ENCODE measurements around the gene DPYSL3. TPM values are rescaled to one million over a fixed set of nuclear protein-coding genes. Genes with fewer than 3 reads are reported as not detected.

The DPYSL3 gene
- total and polyA plus RNA-seq, 7 experiments from 2014 or later = 0.08 to 1.2 (median 0.11) TPM; not detected in 4

DNA sequence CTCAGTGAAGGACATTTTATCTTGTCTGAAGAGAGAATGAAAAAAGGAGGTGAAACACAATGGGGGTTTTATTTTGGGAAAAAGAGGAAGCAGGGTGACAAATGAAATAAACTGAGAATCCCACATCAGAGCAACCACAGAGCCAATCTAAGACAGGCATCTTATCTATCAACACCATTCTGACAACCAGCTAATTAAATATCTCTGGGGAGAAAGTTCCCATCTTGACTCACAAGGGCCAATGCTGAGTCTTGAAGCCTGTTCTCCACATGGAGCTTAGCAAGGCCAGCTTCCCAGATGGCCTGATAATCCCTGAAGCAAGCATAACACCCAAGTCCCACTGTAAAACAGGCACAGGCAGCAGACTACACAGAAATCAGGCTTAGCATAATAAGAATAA is 30.4 kb downstream of the DPYSL3 start:
- no peaks in the 10 kb centered on the region for H3K27me3 ChIP-seq (ENCODE audit: control insufficient read depth in 2 of 2, insufficient read depth in 2 of 2, low read length in 2 of 2)
- CTCF ChIA-PET = no interaction called here

DNA sequence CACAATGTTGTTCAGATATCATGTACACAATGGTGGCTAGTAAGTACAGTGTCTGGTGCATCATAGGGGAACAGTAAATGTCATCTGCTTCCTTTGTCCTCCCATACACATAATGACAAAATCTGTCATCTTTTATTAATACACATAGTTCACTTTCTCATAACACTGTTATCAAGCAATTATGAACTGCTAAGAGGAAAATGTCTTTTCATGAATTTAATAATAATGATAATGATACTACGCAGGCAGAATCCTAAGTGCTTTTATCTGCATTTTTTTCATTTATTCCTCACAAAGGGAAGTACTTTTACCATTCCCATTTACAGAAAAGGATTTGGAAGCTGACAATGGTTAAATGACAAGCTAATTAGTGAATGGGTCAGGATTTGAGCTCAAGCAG is 35.7 kb downstream of the DPYSL3 start:
- no peaks in the 10 kb centered on the region for H3K4me1 Mint-ChIP-seq
- DNase-seq (no peak), ATAC-seq (no peak)
- H3K27me3 Mint-ChIP-seq = peaks cover 2 to 22% (median 14%) of the 10 kb centered on the region in 5 donors
- Histone ChIP-seq H3K9me3 (ENCODE audit: control insufficient read depth in 2 of 3, low read length in 3 of 3) (no peaks in the 10 kb centered on the region), H3K4me1 (ENCODE audit: control insufficient read depth in 2 of 2, insufficient read depth in 2 of 2, low read length in 2 of 2) (no peaks in the 10 kb centered on the region), H3K36me3 (ENCODE audit: control insufficient read depth in 2 of 3, insufficient read depth in 3 of 3, low read length in 3 of 3) (no peaks in the 10 kb centered on the region), H3K27ac (ENCODE audit: low read depth, low read length) (no peak overlapping the region), H3K27me3 (ENCODE audit: control insufficient read depth in 2 of 2, insufficient read depth in 2 of 2, low read length in 2 of 2) (no peaks in the 10 kb centered on the region), H3K4me3 (ENCODE audit: low read length) (no peak overlapping the region)
- CTCF ChIA-PET = no interaction called here
- H3K36me3 Mint-ChIP-seq = no peaks in the 10 kb centered on the region
- intact Hi-C loops (cut with micrococcal nuclease) = no loop called here
- H3K4me3 Mint-ChIP-seq = no peak overlapping the region
- H3K9me3 Mint-ChIP-seq = peaks cover 0 to 7% (median 2%) of the 10 kb centered on the region in 11 donors
- POLR2A ChIA-PET = no interaction called here
- no peak overlapping the region for H3K27ac Mint-ChIP-seq

More for the DNA sequence above, 30.4 kb downstream of the DPYSL3 start:
- Histone ChIP-seq H3K36me3 (ENCODE audit: control insufficient read depth in 2 of 3, insufficient read depth in 3 of 3, low read length in 3 of 3) (no peaks in the 10 kb centered on the region), H3K27ac (ENCODE audit: low read depth, low read length) (no peak overlapping the region), H3K4me1 (ENCODE audit: control insufficient read depth in 2 of 2, insufficient read depth in 2 of 2, low read length in 2 of 2) (no peaks in the 10 kb centered on the region), H3K4me3 (ENCODE audit: low read length) (no peak overlapping the region), H3K9me3 (ENCODE audit: control insufficient read depth in 2 of 3, low read length in 3 of 3) (no peaks in the 10 kb centered on the region)
- POLR2A ChIA-PET = no interaction called here
- Mint-ChIP-seq H3K27ac (no peak overlapping the region), H3K9me3 (peaks cover 0 to 6% (median 1%) of the 10 kb centered on the region in 11 donors), H3K27me3 (peaks cover 6 to 21% (median 11%) of the 10 kb centered on the region in 5 donors), H3K36me3 (no peaks in the 10 kb centered on the region), H3K4me1 (peaks cover 0 to 5% (median 0%) of the 10 kb centered on the region in 7 donors), H3K4me3 (no peak overlapping the region)
- DNase-seq (no peak), ATAC-seq (no peak)
- intact Hi-C loops (cut with micrococcal nuclease) = no loop called here

DNA sequence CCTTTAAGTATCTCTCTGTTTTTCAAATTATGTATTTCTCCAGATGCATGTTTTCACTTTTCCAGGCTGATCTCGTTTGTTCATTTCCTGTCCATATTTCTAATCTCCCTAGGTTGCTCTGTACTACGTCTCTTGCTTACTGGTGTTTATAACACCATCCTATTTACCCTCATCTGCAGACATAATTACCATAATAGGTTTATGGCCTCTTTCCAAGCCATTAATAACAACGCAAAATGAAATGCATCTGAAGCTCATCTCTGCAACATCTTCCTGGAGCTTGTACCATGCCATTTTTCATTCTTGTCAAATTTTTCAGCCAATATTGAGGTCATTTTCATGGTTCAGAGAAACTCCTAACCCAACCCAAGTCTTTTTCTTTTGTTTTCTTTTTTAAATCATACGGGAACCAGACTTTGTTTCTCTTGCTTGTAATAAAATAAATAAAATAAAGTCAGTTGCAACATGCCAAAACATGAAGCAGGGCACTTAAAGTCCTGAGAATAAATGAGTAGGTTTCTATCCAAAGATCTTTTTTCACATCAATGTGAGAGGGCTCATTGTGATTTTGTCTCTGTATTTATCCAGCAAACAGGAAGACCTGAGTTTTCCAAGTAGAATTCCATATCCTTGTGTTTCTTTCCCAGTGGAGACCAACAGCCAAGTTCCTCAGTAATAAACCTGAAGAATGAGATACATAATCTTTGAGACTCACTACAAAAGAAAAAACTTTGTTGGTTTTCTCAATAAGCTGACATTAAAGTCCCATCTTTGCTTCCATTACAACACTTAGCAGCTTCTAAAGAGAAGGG is 37.0 kb downstream of the DPYSL3 start:
- CTCF ChIA-PET = no interaction called here
- ATAC-seq = no peak

GRCh38 chr5:147467973-147468508 is 41.8 kb downstream of the DPYSL3 start:
- Mint-ChIP-seq H3K27ac (no peak overlapping the region), H3K4me3 (no peak overlapping the region), H3K36me3 (peaks cover 0 to 4% (median 0%) of the 10 kb centered on the region in 5 donors), H3K4me1 (no peaks in the 10 kb centered on the region), H3K9me3 (peaks cover 0 to 8% (median 0%) of the 10 kb centered on the region in 11 donors), H3K27me3 (peaks cover 0 to 15% (median 13%) of the 10 kb centered on the region in 5 donors)
- Histone ChIP-seq H3K4me3 (ENCODE audit: low read length) (no peak overlapping the region), H3K36me3 (ENCODE audit: control insufficient read depth in 2 of 3, insufficient read depth in 3 of 3, low read length in 3 of 3) (no peaks in the 10 kb centered on the region), H3K4me1 (ENCODE audit: control insufficient read depth in 2 of 2, insufficient read depth in 2 of 2, low read length in 2 of 2) (no peaks in the 10 kb centered on the region), H3K9me3 (ENCODE audit: control insufficient read depth in 2 of 3, low read length in 3 of 3) (no peaks in the 10 kb centered on the region), H3K27ac (ENCODE audit: low read depth, low read length) (no peak overlapping the region), H3K27me3 (ENCODE audit: control insufficient read depth in 2 of 2, insufficient read depth in 2 of 2, low read length in 2 of 2) (no peaks in the 10 kb centered on the region)
- intact Hi-C loops (cut with micrococcal nuclease) = no loop called here
- DNase-seq (no peak), ATAC-seq (no peak)
- CTCF ChIA-PET = no interaction called here
- POLR2A ChIA-PET = no interaction called here

More for the DNA sequence above, 37.0 kb downstream of the DPYSL3 start:
- intact Hi-C loops (cut with micrococcal nuclease) = no loop called here
- no peak overlapping the region for H3K4me3 Mint-ChIP-seq
- no peak overlapping the region for H3K27ac Mint-ChIP-seq
- POLR2A ChIA-PET = no interaction called here
- Histone ChIP-seq H3K27ac (ENCODE audit: low read depth, low read length) (no peak overlapping the region), H3K9me3 (ENCODE audit: control insufficient read depth in 2 of 3, low read length in 3 of 3) (no peaks in the 10 kb centered on the region), H3K4me1 (ENCODE audit: control insufficient read depth in 2 of 2, insufficient read depth in 2 of 2, low read length in 2 of 2) (no peaks in the 10 kb centered on the region), H3K27me3 (ENCODE audit: control insufficient read depth in 2 of 2, insufficient read depth in 2 of 2, low read length in 2 of 2) (no peaks in the 10 kb centered on the region), H3K4me3 (ENCODE audit: low read length) (no peak overlapping the region), H3K36me3 (ENCODE audit: control insufficient read depth in 2 of 3, insufficient read depth in 3 of 3, low read length in 3 of 3) (no peaks in the 10 kb centered on the region)
- DNase-seq = no peak
- peaks cover 2 to 18% (median 14%) of the 10 kb centered on the region in 5 donors for H3K27me3 Mint-ChIP-seq
- H3K36me3 Mint-ChIP-seq = no peaks in the 10 kb centered on the region
- peaks cover 0 to 7% (median 2%) of the 10 kb centered on the region in 11 donors for H3K9me3 Mint-ChIP-seq
- H3K4me1 Mint-ChIP-seq = no peaks in the 10 kb centered on the region

DNA sequence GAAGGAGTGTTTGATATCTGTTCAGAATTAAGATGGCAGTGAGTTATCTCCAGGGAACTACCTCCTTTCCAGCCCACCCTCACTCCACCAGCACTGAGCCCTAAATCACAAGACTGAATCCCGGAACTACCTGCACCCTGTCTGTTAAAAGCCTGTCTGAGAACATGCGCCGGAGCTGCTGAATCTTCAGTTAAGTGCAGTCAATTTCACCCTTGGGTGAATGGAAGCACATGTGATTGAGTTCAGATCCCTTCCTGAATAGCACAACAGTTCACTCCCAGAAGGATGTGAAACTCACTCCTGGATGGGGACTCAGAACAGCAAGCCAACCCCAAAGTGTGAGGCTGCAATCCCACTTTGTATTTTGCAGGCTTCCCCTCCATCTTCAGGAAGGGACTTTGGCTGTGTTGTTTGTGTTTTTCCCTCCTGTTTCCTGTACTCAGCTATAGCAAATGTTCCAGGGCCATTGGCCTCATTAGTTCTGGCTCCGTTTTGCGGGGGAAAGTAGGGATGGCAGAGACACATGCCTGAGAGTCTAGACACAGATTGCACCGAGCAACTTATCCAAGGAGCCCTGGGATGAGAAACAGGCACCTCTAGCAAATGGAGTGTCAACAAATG is 43.4 kb downstream of the DPYSL3 start:
- H3K4me1 ChIP-seq (ENCODE audit: control insufficient read depth in 2 of 2, insufficient read depth in 2 of 2, low read length in 2 of 2) = no peaks in the 10 kb centered on the region
- Mint-ChIP-seq H3K9me3 (peaks cover 0 to 9% (median 0%) of the 10 kb centered on the region in 11 donors), H3K4me1 (no peaks in the 10 kb centered on the region), H3K4me3 (no peak overlapping the region), H3K36me3 (peaks cover 0 to 5% (median 0%) of the 10 kb centered on the region in 5 donors), H3K27me3 (peaks cover 0 to 16% (median 11%) of the 10 kb centered on the region in 5 donors), H3K27ac (no peak overlapping the region)
- no peaks in the 10 kb centered on the region for H3K36me3 ChIP-seq (ENCODE audit: control insufficient read depth in 2 of 3, insufficient read depth in 3 of 3, low read length in 3 of 3)
- DNase-seq (no peak), ATAC-seq (no peak)
- intact Hi-C loops (cut with micrococcal nuclease) = no loop called here
- no peak overlapping the region for H3K27ac ChIP-seq (ENCODE audit: low read depth, low read length)
- ChIA-PET POLR2A (no interaction called here), CTCF (no interaction called here)
- H3K4me3 ChIP-seq (ENCODE audit: low read length) = no peak overlapping the region
- H3K9me3 ChIP-seq (ENCODE audit: control insufficient read depth in 2 of 3, low read length in 3 of 3) = no peaks in the 10 kb centered on the region
- no peaks in the 10 kb centered on the region for H3K27me3 ChIP-seq (ENCODE audit: control insufficient read depth in 2 of 2, insufficient read depth in 2 of 2, low read length in 2 of 2)

- ChIA-PET CTCF (no interaction called here), POLR2A (no interaction called here)
- Mint-ChIP-seq H3K4me1 (no peaks in the 10 kb centered on the region), H3K9me3 (peaks cover 0 to 11% (median 0%) of the 10 kb centered on the region in 11 donors), H3K36me3 (peaks cover 0 to 5% (median 0%) of the 10 kb centered on the region in 5 donors), H3K27ac (no peak overlapping the region), H3K4me3 (no peak overlapping the region), H3K27me3 (peaks cover 0 to 20% (median 11%) of the 10 kb centered on the region in 5 donors)
- DNase-seq (no peak), ATAC-seq (no peak)
- no peaks in the 10 kb centered on the region for H3K36me3 ChIP-seq (ENCODE audit: control insufficient read depth in 2 of 3, insufficient read depth in 3 of 3, low read length in 3 of 3)
- H3K4me3 ChIP-seq (ENCODE audit: low read length) = no peak overlapping the region
- intact Hi-C loops (cut with micrococcal nuclease) = no loop called here
- H3K9me3 ChIP-seq (ENCODE audit: control insufficient read depth in 2 of 3, low read length in 3 of 3) = no peaks in the 10 kb centered on the region
- H3K27ac ChIP-seq (ENCODE audit: low read depth, low read length) = no peak overlapping the region
- no peaks in the 10 kb centered on the region for H3K4me1 ChIP-seq (ENCODE audit: control insufficient read depth in 2 of 2, insufficient read depth in 2 of 2, low read length in 2 of 2)
- no peaks in the 10 kb centered on the region for H3K27me3 ChIP-seq (ENCODE audit: control insufficient read depth in 2 of 2, insufficient read depth in 2 of 2, low read length in 2 of 2)
Measured at GRCh38 chr5:147465747-147466146, 44.1 kb downstream of the DPYSL3 start.

All from naive thymus-derived CD4-positive, alpha-beta T cell (primary cell).